HepG2 (cell line): Measurements from ENCODE around the gene INF2. TPM values are rescaled to one million over a fixed set of nuclear protein-coding genes. Genes with fewer than 3 reads are reported as not detected.

Source experiments
- DNMT1 ChIP-seq: sonication (generic); formaldehyde crosslinking; IDR thresholded peaks from 2 replicates; pipeline ENCODE4 v1.5.1; 2020; ENCODE audit warnings: mild to moderate bottlenecking, missing genetic modification reagents
- RBM39 ChIP-seq: fragments of 200-400 bp; formaldehyde crosslinking; IDR thresholded peaks from one replicate; pipeline ENCODE4 v1.6.1; 2018; ENCODE audit warnings: antibody characterized with exemption, mild to moderate bottlenecking, low read depth, low read length; ENCODE audit not compliant: poor library complexity, severe bottlenecking
- RNF2 ChIP-seq: fragments of 450-650 bp; conservative IDR thresholded peaks from 2 replicates; pipeline ENCODE4 v1.6.1; 2016; ENCODE audit warnings: low read depth
- ZSCAN12 ChIP-seq: sonication (generic); formaldehyde crosslinking; IDR thresholded peaks from 2 replicates; pipeline ENCODE4 v1.9.0; 2021; ENCODE audit warnings: mild to moderate bottlenecking, missing genetic modification reagents
- polyA plus RNA-seq, 8 experiments: library from polyadenylated mRNA; depleted of rRNA in 3 of 8; stranded (reverse) in 7 of 8; unstranded in 1 of 8; fragments of >200 nt; fragmentation: Illumina TruSeq in 4 of 8; extraction: Trizol in 4 of 8; gene quantifications; 2 replicates each; pipeline versions ENCODE4 v1.2.1 to v1.2.3, GENCODE V29; 2011 to 2016; ENCODE audit warnings: low read depth in 4 of 8, missing spikeins in 1 of 8, mixed read lengths in 1 of 8; ENCODE audit not compliant: insufficient read depth in 1 of 8
- total RNA-seq, 5 experiments: library from RNA; depleted of rRNA; stranded (reverse); fragments of >200 nt; fragmentation: Illumina TruSeq; extraction: Trizol; gene quantifications; 2 replicates each; pipeline ENCODE4 v1.2.3, GENCODE V29; 2016; ENCODE audit warnings: low read depth in 1 of 5
- TF ChIP-seq, protein P1 (sequence below), 2 experiments: sonication (generic) in 1 of 2; formaldehyde crosslinking in 1 of 2; IDR thresholded peaks; 2 replicates each; pipeline versions ENCODE4 v1.6.1 to v1.9.0; 2014 to 2022; ENCODE audit warnings: antibody characterized with exemption in 1 of 2, borderline replicate concordance in 1 of 2, inconsistent platforms in 1 of 2, low read depth in 1 of 2, missing genetic modification reagents in 1 of 2
- TF ChIP-seq, protein P2 (sequence below): sonication (generic); formaldehyde crosslinking; IDR thresholded peaks from 2 replicates; pipeline ENCODE4 v1.5.0; 2020; ENCODE audit warnings: mild to moderate bottlenecking, missing genetic modification reagents
- TF ChIP-seq, protein P3 (sequence below): sonication (generic); formaldehyde crosslinking; conservative IDR thresholded peaks from 2 replicates; pipeline ENCODE4 v1.4.0; 2020; ENCODE audit warnings: missing genetic modification reagents
- TF ChIP-seq, protein P4 (sequence below), 2 experiments: fragments of 450-650 bp in 1 of 2; sonication (generic) in 1 of 2; formaldehyde crosslinking in 1 of 2; IDR thresholded peaks; 2 replicates each; pipeline versions ENCODE4 v1.6.1 to v1.8.0; 2016 to 2022; ENCODE audit warnings: antibody characterized with exemption in 1 of 2, mild to moderate bottlenecking in 1 of 2, missing genetic modification reagents in 1 of 2

Gene INF2
- total and polyA plus RNA-seq, 2 of the 13 experiments (the other 11 are each of a cell fraction or from before 2014, with no cell fraction given), result 16.4 to 26.4 TPM

DNA sequence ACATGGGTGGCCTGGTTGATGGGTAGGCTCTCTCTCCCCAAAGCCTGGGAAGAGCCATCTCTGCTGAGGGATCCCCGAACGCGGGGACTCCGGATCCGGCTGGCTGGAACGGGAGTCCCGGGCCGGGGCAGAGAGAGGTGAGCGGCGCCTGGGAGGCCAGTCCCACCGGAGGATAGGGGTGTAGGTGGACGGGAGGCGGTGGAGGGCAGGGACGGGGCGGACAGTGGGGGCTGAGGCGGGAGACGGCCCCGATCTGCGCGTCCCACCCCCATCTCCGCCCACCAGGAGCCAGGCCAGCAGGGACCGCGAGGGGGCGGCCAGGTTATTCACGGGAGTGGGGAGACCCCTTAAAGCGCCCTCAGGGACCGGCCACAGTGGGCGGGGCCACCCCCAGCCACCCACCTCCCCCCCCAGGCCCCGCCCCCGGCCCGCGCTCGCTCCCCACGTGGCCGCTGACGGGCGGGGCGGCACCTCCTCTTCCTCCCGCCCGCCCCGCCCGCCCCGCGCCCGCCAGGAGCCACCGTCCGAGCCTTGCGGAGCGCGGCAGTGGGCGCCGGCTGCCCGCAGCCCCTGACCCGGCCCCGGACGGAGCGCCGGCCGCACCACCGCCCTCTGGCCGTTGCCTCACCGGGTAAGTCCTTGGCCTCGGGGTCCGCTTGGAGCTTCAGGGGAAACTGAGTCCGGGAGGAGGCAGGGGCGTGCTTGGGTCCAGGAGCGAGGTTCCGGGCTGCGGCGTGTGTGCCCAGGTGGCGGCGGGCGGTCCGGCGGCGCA, at the start of gene INF2 (continued):
- TF ChIP-seq, protein P1, sequence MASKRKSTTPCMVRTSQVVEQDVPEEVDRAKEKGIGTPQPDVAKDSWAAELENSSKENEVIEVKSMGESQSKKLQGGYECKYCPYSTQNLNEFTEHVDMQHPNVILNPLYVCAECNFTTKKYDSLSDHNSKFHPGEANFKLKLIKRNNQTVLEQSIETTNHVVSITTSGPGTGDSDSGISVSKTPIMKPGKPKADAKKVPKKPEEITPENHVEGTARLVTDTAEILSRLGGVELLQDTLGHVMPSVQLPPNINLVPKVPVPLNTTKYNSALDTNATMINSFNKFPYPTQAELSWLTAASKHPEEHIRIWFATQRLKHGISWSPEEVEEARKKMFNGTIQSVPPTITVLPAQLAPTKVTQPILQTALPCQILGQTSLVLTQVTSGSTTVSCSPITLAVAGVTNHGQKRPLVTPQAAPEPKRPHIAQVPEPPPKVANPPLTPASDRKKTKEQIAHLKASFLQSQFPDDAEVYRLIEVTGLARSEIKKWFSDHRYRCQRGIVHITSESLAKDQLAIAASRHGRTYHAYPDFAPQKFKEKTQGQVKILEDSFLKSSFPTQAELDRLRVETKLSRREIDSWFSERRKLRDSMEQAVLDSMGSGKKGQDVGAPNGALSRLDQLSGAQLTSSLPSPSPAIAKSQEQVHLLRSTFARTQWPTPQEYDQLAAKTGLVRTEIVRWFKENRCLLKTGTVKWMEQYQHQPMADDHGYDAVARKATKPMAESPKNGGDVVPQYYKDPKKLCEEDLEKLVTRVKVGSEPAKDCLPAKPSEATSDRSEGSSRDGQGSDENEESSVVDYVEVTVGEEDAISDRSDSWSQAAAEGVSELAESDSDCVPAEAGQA (IDR thresholded peaks at IDR 0.05; ENCODE audit: low read depth), result 0 out of 2 replicates have a peak, but pooled peaks have one; percentile 10
- TF ChIP-seq, protein P1 (CRISPR knock-in tag; IDR thresholded peaks at IDR 0.05; ENCODE audit: borderline replicate concordance), result no peak; the same call in 1 of the 2 replicates
- TF ChIP-seq, protein P2, sequence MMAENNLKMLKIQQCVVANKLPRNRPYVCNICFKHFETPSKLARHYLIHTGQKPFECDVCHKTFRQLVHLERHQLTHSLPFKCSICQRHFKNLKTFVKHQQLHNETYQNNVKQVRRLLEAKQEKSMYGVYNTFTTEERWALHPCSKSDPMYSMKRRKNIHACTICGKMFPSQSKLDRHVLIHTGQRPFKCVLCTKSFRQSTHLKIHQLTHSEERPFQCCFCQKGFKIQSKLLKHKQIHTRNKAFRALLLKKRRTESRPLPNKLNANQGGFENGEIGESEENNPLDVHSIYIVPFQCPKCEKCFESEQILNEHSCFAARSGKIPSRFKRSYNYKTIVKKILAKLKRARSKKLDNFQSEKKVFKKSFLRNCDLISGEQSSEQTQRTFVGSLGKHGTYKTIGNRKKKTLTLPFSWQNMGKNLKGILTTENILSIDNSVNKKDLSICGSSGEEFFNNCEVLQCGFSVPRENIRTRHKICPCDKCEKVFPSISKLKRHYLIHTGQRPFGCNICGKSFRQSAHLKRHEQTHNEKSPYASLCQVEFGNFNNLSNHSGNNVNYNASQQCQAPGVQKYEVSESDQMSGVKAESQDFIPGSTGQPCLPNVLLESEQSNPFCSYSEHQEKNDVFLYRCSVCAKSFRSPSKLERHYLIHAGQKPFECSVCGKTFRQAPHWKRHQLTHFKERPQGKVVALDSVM (CRISPR knock-in tag), result no peak; the same call in 1 of the 2 replicates
- TF ChIP-seq RBM39 (peak; percentile 84), ZSCAN12 (CRISPR knock-in tag) (no peak), RNF2 (no peak), DNMT1 (CRISPR knock-in tag) (no peak)
- TF ChIP-seq, protein P3, sequence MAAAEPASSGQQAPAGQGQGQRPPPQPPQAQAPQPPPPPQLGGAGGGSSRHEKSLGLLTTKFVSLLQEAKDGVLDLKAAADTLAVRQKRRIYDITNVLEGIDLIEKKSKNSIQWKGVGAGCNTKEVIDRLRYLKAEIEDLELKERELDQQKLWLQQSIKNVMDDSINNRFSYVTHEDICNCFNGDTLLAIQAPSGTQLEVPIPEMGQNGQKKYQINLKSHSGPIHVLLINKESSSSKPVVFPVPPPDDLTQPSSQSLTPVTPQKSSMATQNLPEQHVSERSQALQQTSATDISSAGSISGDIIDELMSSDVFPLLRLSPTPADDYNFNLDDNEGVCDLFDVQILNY (CRISPR knock-in tag), result no peak
- TF ChIP-seq, protein P4, sequence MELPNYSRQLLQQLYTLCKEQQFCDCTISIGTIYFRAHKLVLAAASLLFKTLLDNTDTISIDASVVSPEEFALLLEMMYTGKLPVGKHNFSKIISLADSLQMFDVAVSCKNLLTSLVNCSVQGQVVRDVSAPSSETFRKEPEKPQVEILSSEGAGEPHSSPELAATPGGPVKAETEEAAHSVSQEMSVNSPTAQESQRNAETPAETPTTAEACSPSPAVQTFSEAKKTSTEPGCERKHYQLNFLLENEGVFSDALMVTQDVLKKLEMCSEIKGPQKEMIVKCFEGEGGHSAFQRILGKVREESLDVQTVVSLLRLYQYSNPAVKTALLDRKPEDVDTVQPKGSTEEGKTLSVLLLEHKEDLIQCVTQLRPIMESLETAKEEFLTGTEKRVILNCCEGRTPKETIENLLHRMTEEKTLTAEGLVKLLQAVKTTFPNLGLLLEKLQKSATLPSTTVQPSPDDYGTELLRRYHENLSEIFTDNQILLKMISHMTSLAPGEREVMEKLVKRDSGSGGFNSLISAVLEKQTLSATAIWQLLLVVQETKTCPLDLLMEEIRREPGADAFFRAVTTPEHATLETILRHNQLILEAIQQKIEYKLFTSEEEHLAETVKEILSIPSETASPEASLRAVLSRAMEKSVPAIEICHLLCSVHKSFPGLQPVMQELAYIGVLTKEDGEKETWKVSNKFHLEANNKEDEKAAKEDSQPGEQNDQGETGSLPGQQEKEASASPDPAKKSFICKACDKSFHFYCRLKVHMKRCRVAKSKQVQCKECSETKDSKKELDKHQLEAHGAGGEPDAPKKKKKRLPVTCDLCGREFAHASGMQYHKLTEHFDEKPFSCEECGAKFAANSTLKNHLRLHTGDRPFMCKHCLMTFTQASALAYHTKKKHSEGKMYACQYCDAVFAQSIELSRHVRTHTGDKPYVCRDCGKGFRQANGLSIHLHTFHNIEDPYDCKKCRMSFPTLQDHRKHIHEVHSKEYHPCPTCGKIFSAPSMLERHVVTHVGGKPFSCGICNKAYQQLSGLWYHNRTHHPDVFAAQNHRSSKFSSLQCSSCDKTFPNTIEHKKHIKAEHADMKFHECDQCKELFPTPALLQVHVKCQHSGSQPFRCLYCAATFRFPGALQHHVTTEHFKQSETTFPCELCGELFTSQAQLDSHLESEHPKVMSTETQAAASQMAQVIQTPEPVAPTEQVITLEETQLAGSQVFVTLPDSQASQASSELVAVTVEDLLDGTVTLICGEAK (IDR thresholded peaks at IDR 0.05), result no peak
- TF ChIP-seq, protein P4 (CRISPR knock-in tag; IDR thresholded peaks at IDR 0.05), result no peak
